K562 (cell line): ENCODE data around the gene RNFT2. TPM values are rescaled to one million over a fixed set of nuclear protein-coding genes. Genes with fewer than 3 reads are reported as not detected.

Experiments used
- ATAC-seq: fragments of 200-7000 bp; cut with Tn5 transposase; 3 replicates; pipeline ENCODE4 v1.9.1; 2020; ENCODE audit warnings: moderate library complexity
- BruUV-seq: library from RNA; stranded (reverse); fragments of 400-500 nt; replicated peaks from 2 replicates; lab custom pipeline; 2021; lab: Mats Ljungman, UMichigan
- CTCF ChIA-PET: fragments of 300-600 bp; formaldehyde crosslinking; extraction: SDS; loops from one replicate; lab custom pipeline; 2021; ENCODE audit warnings: low intra/inter-chr PET ratio; lab: Yijun Ruan, JAX
- POLR2A ChIA-PET: fragments of 300-600, 350-650 bp; sonication (Branson Sonifier 250); formaldehyde crosslinking; extraction: SDS; loops from one replicate; lab custom pipeline; 2021; ENCODE audit warnings: antibody characterized with exemption, inconsistent platforms; lab: Yijun Ruan, JAX
- DNase-seq, 4 experiments: peaks; one replicate each; pipeline versions ENCODE4 v3.0.0 to v3.0.0-alpha.2; 2011 to 2018; ENCODE audit warnings: low spot score in 3 of 4, mixed read lengths in 3 of 4; ENCODE audit errors: extremely low read depth in 1 of 4
- FAIRE-seq: peaks from 2 replicates; lab custom pipeline; 2011; peaks lifted over from hg19 to GRCh38; lab: Jason Lieb, UNC
- H2AFZ ChIP-seq: 2 replicates; pipeline ENCODE4 v1.6.0; 2011; ENCODE audit warnings: low read depth, low read length, control low read depth, inconsistent platforms
- H3K27ac ChIP-seq: fragments of 200-600 bp; 3 replicates; pipeline ENCODE4 v1.8.0; 2011; ENCODE audit warnings: low read depth, mild to moderate bottlenecking, control low read depth, inconsistent platforms, low read length, moderate library complexity, mixed read lengths; ENCODE audit errors: extremely low read depth
- H3K27me3 ChIP-seq, 2 experiments: fragments of 300-600 bp in 1 of 2; 2 replicates in 1 of 2; 3 replicates in 1 of 2; pipeline versions ENCODE4 v1.6.0 to v1.8.0; 2011; ENCODE audit warnings: inconsistent platforms in 2 of 2, low read length in 2 of 2, mild to moderate bottlenecking in 1 of 2, mixed read lengths in 1 of 2, moderate library complexity in 1 of 2; ENCODE audit not compliant: control insufficient read depth in 2 of 2, insufficient read depth in 2 of 2
- H3K36me3 ChIP-seq: fragments of 300-600 bp; 3 replicates; pipeline ENCODE4 v1.8.0; 2011; ENCODE audit warnings: mild to moderate bottlenecking, low read length, inconsistent platforms; ENCODE audit not compliant: control insufficient read depth, insufficient read depth
- H3K4me1 ChIP-seq, 2 experiments: fragments of 200-600 bp in 1 of 2; replicated peaks in 1 of 2; 2 replicates in 1 of 2; 3 replicates in 1 of 2; pipeline versions ENCODE4 v1.5.1 to v1.8.0; 2011; ENCODE audit warnings: inconsistent platforms in 2 of 2, low read length in 2 of 2, mild to moderate bottlenecking in 1 of 2, mixed read lengths in 1 of 2, moderate library complexity in 1 of 2; ENCODE audit not compliant: control insufficient read depth in 2 of 2, insufficient read depth in 2 of 2
- H3K4me2 ChIP-seq: 2 replicates; pipeline ENCODE4 v1.6.1; 2011; ENCODE audit warnings: low read length, control low read depth, inconsistent platforms, mixed read lengths; ENCODE audit not compliant: insufficient read depth
- H3K4me3 ChIP-seq: fragments of 200-600 bp; sonication (generic), shearing (Covaris generic); 2 replicates; pipeline ENCODE4 v1.5.1; 2016; ENCODE audit warnings: control low read depth, inconsistent platforms
- H3K79me2 ChIP-seq: fragments of 200-600 bp; 3 replicates; pipeline ENCODE4 v1.8.0; 2011; ENCODE audit warnings: low read length, inconsistent platforms; ENCODE audit not compliant: control insufficient read depth, insufficient read depth
- H3K9ac ChIP-seq, 2 experiments: 2 replicates each; pipeline versions ENCODE4 v1.6.0 to v1.6.1; 2011; ENCODE audit warnings: low read depth in 2 of 2, low read length in 2 of 2, control low read depth in 1 of 2, inconsistent platforms in 1 of 2, mild to moderate bottlenecking in 1 of 2, mixed read lengths in 1 of 2; ENCODE audit not compliant: insufficient read depth in 1 of 2
- H3K9me1 ChIP-seq: one replicate; pipeline ENCODE4 v1.6.0; 2011; ENCODE audit warnings: inconsistent platforms, mild to moderate bottlenecking, low read length, moderate library complexity; ENCODE audit not compliant: control insufficient read depth, insufficient read depth
- H3K9me3 ChIP-seq: replicated peaks from 2 replicates; pipeline ENCODE4 v1.5.1; 2011; ENCODE audit warnings: low read depth, low read length, inconsistent platforms; ENCODE audit not compliant: control insufficient read depth, insufficient read depth
- H4K20me1 ChIP-seq: replicated peaks from 2 replicates; pipeline ENCODE4 v1.6.1; 2011; ENCODE audit warnings: low read length, inconsistent platforms, mixed read lengths; ENCODE audit not compliant: control insufficient read depth, insufficient read depth
- BACH1 ChIP-seq: fragments of 200-800 bp; sonication (Bioruptor generic); IDR thresholded peaks from 2 replicates; pipeline ENCODE4 v1.6.1; 2016; ENCODE audit warnings: missing genetic modification characterization, missing compliant biosample characterization
- EZH2 ChIP-seq: IDR thresholded peaks from 2 replicates; pipeline ENCODE4 v1.6.1; 2012; ENCODE audit warnings: low read depth, mild to moderate bottlenecking, inconsistent platforms, low read length, borderline replicate concordance
- HDAC6 ChIP-seq: IDR thresholded peaks from 2 replicates; pipeline ENCODE4 v1.6.1; 2012; ENCODE audit warnings: low read depth, mild to moderate bottlenecking, control low read depth, inconsistent platforms, low read length, moderate library complexity
- MXI1 ChIP-seq: IDR thresholded peaks from 2 replicates; pipeline ENCODE4 v1.6.1; 2011; ENCODE audit warnings: low read depth, mild to moderate bottlenecking, improper control_type of control experiment, low read length
- NFATC3 ChIP-seq: fragments of 450-650 bp; IDR thresholded peaks from 2 replicates; pipeline ENCODE4 v1.6.1; 2017; ENCODE audit warnings: mild to moderate bottlenecking
- POLR2H ChIP-seq: IDR thresholded peaks from 2 replicates; pipeline ENCODE4 v1.6.1; 2016; ENCODE audit warnings: missing genetic modification characterization, low read depth, mild to moderate bottlenecking, control low read depth, missing compliant biosample characterization, moderate library complexity
- RBM15 ChIP-seq: fragments of 200-400 bp; formaldehyde crosslinking; IDR thresholded peaks from 2 replicates; pipeline ENCODE4 v1.6.1; 2018; ENCODE audit warnings: mild to moderate bottlenecking, low read length, moderate library complexity; ENCODE audit not compliant: insufficient read depth
- SAFB2 ChIP-seq: fragments of 200-400 bp; formaldehyde crosslinking; IDR thresholded peaks from 2 replicates; pipeline ENCODE4 v1.6.1; 2018; ENCODE audit warnings: borderline replicate concordance, low read length, low read depth, moderate library complexity; ENCODE audit not compliant: severe bottlenecking
- TEAD2 ChIP-seq: fragments of 450-650 bp; IDR thresholded peaks from 2 replicates; pipeline ENCODE4 v1.6.1; 2016; ENCODE audit warnings: missing genetic modification characterization, control low read depth, missing compliant biosample characterization
- TOE1 ChIP-seq, 2 experiments: fragments of 450-650 bp in 1 of 2; sonication (generic) in 1 of 2; formaldehyde crosslinking in 1 of 2; IDR thresholded peaks; 2 replicates each; pipeline versions ENCODE4 v1.7.1 to v1.8.0; 2016 to 2022; ENCODE audit warnings: borderline replicate concordance in 2 of 2, mild to moderate bottlenecking in 2 of 2, antibody characterized with exemption in 1 of 2, inconsistent platforms in 1 of 2, low read depth in 1 of 2, missing genetic modification reagents in 1 of 2, moderate library complexity in 1 of 2
- ZBED1 ChIP-seq: IDR thresholded peaks from 2 replicates; pipeline ENCODE4 v1.6.1; 2014
- ZNF146 ChIP-seq: IDR thresholded peaks from one replicate; pipeline ENCODE4 v1.6.1; 2018; ENCODE audit warnings: missing compliant biosample characterization; ENCODE audit not compliant: unreplicated experiment
- WGBS: fragments of 100-300 bp; shearing (Covaris generic); methylation state at CpG from one replicate; pipeline ENCODE4 v1.1.6; 2016; ENCODE audit warnings: low coverage, mixed read lengths; ENCODE audit not compliant: insufficient coverage; ENCODE audit errors: missing lambda C conversion rate; 5-methylcytosine and 5-hydroxymethylcytosine counted together
- in situ Hi-C: fragments of 300-500 bp; cut with MboI; formaldehyde crosslinking; loops from 4 replicates; pipeline ENCODE4 v1.15.0; 2018; ENCODE audit warnings: inconsistent platforms, mixed read lengths
- intact Hi-C: fragments of 100-400 bp; cut with micrococcal nuclease; formaldehyde crosslinking; loops from 2 replicates; pipeline ENCODE4 v1.14.2; 2022
- polyA plus RNA-seq, 8 experiments: library from polyadenylated mRNA; depleted of rRNA in 4 of 8; stranded (reverse) in 5 of 8; unstranded in 3 of 8; fragments of >200 nt; fragmentation: Nextera tagmentation in 2 of 8; fragmentation: Illumina TruSeq in 1 of 8; extraction: Ambion mirVana in 2 of 8; extraction: Trizol in 1 of 8; gene quantifications; 2 replicates each; pipeline versions ENCODE4 v1.2.1 to v1.2.3, GENCODE V29; 2011 to 2014; ENCODE audit warnings: inconsistent platforms in 1 of 8, missing spikeins in 1 of 8
- total RNA-seq, 7 experiments: library from RNA; depleted of rRNA in 6 of 7; stranded (reverse); fragments of >200 nt in 6 of 7; fragmentation: Illumina TruSeq in 2 of 7; extraction: Trizol in 2 of 7; gene quantifications; 2 replicates each; pipeline versions ENCODE4 v1.2.1 to v1.2.3, GENCODE V29; 2011 to 2021; ENCODE audit warnings: low replicate concordance in 1 of 7
- TF ChIP-seq, protein P1 (sequence below): fragments of 450-650 bp; IDR thresholded peaks from 2 replicates; pipeline ENCODE4 v1.6.1; 2016; ENCODE audit warnings: mild to moderate bottlenecking
- TF ChIP-seq, protein P2 (sequence below): fragments of 450-650 bp; IDR thresholded peaks from 2 replicates; pipeline ENCODE4 v1.6.1; 2017; ENCODE audit warnings: antibody characterized with exemption, mild to moderate bottlenecking

The RNFT2 gene
- total and polyA plus RNA-seq, 9 of the 15 experiments (the other 6 are each of a cell fraction or from before 2014, with no cell fraction given), result 3.6 to 26.3 (median 9.5) TPM

DNA sequence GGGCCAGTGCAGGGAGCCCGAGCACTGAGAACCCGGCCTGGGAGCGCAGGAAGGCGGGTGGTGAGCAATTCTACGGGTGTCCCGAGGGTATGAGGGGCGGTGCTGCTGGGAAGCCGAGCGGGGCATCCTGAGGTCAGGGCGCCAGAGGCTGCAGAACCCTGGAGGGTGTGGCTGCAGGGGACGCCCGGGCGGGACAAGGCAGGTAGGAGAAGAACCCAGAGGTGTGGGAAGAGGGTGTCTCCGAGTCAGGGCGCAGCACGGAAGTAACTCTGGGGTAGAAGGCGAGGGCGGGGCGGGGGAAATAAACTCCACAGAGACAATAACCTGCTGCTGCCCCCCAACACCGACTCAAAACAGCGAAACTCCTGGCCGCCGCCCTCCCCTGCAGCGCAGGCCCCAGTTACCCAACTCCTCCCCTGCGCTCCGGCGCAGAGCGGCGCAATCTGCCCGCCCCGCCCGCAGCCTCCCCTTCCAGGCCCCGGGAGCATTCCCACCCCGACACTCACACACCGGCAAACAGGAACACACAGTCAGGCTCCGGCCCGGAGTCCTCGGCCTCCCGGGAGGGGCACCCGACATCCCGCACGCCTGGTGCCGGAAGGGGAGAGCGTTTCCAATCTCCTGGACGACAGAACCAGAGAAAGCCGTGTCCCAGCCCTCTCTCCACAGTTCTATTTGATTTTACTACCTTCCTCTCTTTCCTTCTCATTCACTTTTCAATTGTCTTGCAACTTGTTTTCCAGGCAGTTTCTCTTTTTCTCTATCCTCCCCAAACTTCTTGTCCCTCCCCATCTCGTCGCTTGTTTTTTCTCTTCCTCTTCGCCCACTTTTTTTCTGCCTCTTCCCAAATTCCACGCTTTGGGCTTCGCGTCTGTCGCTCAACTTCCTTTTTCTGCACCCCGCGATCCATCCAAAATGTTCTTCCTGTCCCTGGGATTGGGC, 140.7 kb downstream of the RNFT2 start:
- Histone ChIP-seq H4K20me1 (peaks cover 6% of the 10 kb centered on the region; the same call in 1 of the 2 replicates), H3K27me3 (peaks cover 51 to 81% of the 10 kb centered on the region in 2 experiments), H3K4me2 (no peak overlapping the region), H3K27ac (no peak overlapping the region), H3K9ac (no peak overlapping the region), H3K4me3 (no peak overlapping the region), H2AFZ (no peak overlapping the region), H3K9me1 (no peaks in the 10 kb centered on the region), H3K9me3 (no peaks in the 10 kb centered on the region), H3K79me2 (no peaks in the 10 kb centered on the region), H3K36me3 (no peaks in the 10 kb centered on the region), H3K4me1 (peaks cover 0 to 29% of the 10 kb centered on the region in 2 experiments; a peak in 3 of 5 replicates)
- BruUV-seq, result no TSS peak
- no peak for FAIRE-seq
- no peak for ATAC-seq
- intact Hi-C loops (no loop called here), in situ Hi-C loops (no loop called here)
- DNase-seq, result no peak
- CTCF ChIA-PET, result no interaction called here
- POLR2A ChIA-PET, result no interaction called here
- WGBS, result 16% methylated on average over 30 of the region's 55 CpGs
- no peak for TF ChIP-seq RBM15
- no peak for TF ChIP-seq TEAD2
- TF ChIP-seq MXI1, result no peak
- no peak for TF ChIP-seq HDAC6
- no peak for TF ChIP-seq ZBED1
- TF ChIP-seq BACH1 (tag), result no peak
- no peak for TF ChIP-seq TOE1 (IDR thresholded peaks at IDR 0.05; ENCODE audit: borderline replicate concordance)
- no peak for TF ChIP-seq TOE1 (CRISPR knock-in tag; IDR thresholded peaks at IDR 0.05; ENCODE audit: borderline replicate concordance, low read depth)
- TF ChIP-seq POLR2H (tag), result no peak
- no peak for TF ChIP-seq SAFB2
- TF ChIP-seq ZNF146 (CRISPR knock-in tag), result no peak
- TF ChIP-seq EZH2, result peak; percentile 61; the same call in 1 of the 2 replicates
- TF ChIP-seq, protein P1, sequence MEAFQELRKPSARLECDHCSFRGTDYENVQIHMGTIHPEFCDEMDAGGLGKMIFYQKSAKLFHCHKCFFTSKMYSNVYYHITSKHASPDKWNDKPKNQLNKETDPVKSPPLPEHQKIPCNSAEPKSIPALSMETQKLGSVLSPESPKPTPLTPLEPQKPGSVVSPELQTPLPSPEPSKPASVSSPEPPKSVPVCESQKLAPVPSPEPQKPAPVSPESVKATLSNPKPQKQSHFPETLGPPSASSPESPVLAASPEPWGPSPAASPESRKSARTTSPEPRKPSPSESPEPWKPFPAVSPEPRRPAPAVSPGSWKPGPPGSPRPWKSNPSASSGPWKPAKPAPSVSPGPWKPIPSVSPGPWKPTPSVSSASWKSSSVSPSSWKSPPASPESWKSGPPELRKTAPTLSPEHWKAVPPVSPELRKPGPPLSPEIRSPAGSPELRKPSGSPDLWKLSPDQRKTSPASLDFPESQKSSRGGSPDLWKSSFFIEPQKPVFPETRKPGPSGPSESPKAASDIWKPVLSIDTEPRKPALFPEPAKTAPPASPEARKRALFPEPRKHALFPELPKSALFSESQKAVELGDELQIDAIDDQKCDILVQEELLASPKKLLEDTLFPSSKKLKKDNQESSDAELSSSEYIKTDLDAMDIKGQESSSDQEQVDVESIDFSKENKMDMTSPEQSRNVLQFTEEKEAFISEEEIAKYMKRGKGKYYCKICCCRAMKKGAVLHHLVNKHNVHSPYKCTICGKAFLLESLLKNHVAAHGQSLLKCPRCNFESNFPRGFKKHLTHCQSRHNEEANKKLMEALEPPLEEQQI, result no peak
- no peak for TF ChIP-seq NFATC3
- TF ChIP-seq, protein P2, sequence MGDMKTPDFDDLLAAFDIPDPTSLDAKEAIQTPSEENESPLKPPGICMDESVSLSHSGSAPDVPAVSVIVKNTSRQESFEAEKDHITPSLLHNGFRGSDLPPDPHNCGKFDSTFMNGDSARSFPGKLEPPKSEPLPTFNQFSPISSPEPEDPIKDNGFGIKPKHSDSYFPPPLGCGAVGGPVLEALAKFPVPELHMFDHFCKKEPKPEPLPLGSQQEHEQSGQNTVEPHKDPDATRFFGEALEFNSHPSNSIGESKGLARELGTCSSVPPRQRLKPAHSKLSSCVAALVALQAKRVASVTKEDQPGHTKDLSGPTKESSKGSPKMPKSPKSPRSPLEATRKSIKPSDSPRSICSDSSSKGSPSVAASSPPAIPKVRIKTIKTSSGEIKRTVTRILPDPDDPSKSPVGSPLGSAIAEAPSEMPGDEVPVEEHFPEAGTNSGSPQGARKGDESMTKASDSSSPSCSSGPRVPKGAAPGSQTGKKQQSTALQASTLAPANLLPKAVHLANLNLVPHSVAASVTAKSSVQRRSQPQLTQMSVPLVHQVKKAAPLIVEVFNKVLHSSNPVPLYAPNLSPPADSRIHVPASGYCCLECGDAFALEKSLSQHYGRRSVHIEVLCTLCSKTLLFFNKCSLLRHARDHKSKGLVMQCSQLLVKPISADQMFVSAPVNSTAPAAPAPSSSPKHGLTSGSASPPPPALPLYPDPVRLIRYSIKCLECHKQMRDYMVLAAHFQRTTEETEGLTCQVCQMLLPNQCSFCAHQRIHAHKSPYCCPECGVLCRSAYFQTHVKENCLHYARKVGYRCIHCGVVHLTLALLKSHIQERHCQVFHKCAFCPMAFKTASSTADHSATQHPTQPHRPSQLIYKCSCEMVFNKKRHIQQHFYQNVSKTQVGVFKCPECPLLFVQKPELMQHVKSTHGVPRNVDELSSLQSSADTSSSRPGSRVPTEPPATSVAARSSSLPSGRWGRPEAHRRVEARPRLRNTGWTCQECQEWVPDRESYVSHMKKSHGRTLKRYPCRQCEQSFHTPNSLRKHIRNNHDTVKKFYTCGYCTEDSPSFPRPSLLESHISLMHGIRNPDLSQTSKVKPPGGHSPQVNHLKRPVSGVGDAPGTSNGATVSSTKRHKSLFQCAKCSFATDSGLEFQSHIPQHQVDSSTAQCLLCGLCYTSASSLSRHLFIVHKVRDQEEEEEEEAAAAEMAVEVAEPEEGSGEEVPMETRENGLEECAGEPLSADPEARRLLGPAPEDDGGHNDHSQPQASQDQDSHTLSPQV, result no peak
